AG04450 (cell line): ENCODE results near the gene NCCRP1. TPM values are rescaled to one million over a fixed set of nuclear protein-coding genes. Genes with fewer than 3 reads are reported as not detected.

Experiments
- CTCF ChIA-PET: fragments of 300-600, 350-600 bp; formaldehyde crosslinking; extraction: SDS; loops from one replicate; lab custom pipeline; 2022; ENCODE audit warnings: antibody characterized with exemption, inconsistent platforms; lab: Charles Lee
- POLR2A ChIA-PET: fragments of 350-600 bp; formaldehyde crosslinking; extraction: SDS; loops from one replicate; lab custom pipeline; 2021; ENCODE audit warnings: antibody characterized with exemption, inconsistent platforms; lab: Yijun Ruan, JAX
- DNase-seq: peaks from one replicate; pipeline ENCODE4 v3.0.0-alpha.2; 2011; ENCODE audit warnings: low read depth, low spot score
- H3K27ac ChIP-seq: one replicate; pipeline ENCODE4 v1.5.1; 2012; ENCODE audit warnings: low read depth, low read length, control low read depth
- H3K27me3 ChIP-seq: one replicate; pipeline ENCODE4 v1.6.0; 2012; ENCODE audit warnings: low read length; ENCODE audit not compliant: control insufficient read depth, insufficient read depth
- H3K4me3 ChIP-seq: 2 replicates; pipeline ENCODE4 v1.5.1; 2011; ENCODE audit warnings: mild to moderate bottlenecking, low read depth, low read length, control low read depth
- H3K9me3 ChIP-seq: 2 replicates; pipeline ENCODE4 v1.5.1; 2012; ENCODE audit warnings: low read length; ENCODE audit not compliant: control insufficient read depth, insufficient read depth
- CTCF ChIP-seq: IDR thresholded peaks from 2 replicates; pipeline ENCODE4 v1.5.1; 2011; ENCODE audit warnings: low read depth, low read length, control low read depth, inconsistent platforms
- polyA plus RNA-seq: library from polyadenylated mRNA; depleted of rRNA; stranded (reverse); fragments of >200 nt; gene quantifications from 2 replicates; pipeline ENCODE4 v1.2.3, GENCODE V29; 2011

The NCCRP1 gene
- polyA plus RNA-seq, 1 experiment: not detected

- ChIA-PET CTCF (no interaction called here), POLR2A (no interaction called here)
- Histone ChIP-seq H3K4me3 (no peak overlapping the region), H3K27me3 (no peaks in the 10 kb centered on the region), H3K9me3 (peaks cover 2% of the 10 kb centered on the region; the same call in 1 of the 2 replicates), H3K27ac (no peak overlapping the region)
- no peak for DNase-seq
- TF ChIP-seq CTCF: no peak
Measured at GRCh38 chr19:39150807-39151600, 45.8 kb upstream of the NCCRP1 start.

GRCh38 chr19:39152066-39152465 lies 44.7 kb upstream of the NCCRP1 start:
- CTCF ChIA-PET: no interaction called here
- Histone ChIP-seq H3K27me3 (no peaks in the 10 kb centered on the region), H3K9me3 (peaks cover 2% of the 10 kb centered on the region), H3K27ac (no peak overlapping the region), H3K4me3 (no peak overlapping the region)
- no peak for DNase-seq
- TF ChIP-seq CTCF: no peak
- POLR2A ChIA-PET: no interaction called here

GRCh38 chr19:39154100-39154628 lies 42.6 kb upstream of the NCCRP1 start:
- H3K27ac ChIP-seq: no peak overlapping the region
- ChIA-PET CTCF (no interaction called here), POLR2A (interaction anchor here (0.6 kb wide), 1 partner anchor 14 kb away, joined by 4 read pairs; no protein-coding TSS in a partner anchor)
- H3K4me3 ChIP-seq: no peak overlapping the region
- TF ChIP-seq CTCF: no peak
- no peak for DNase-seq
- no peaks in the 10 kb centered on the region; the same call in 1 of the 2 replicates for H3K9me3 ChIP-seq
- no peaks in the 10 kb centered on the region for H3K27me3 ChIP-seq

- no peak for DNase-seq
- H3K27me3 ChIP-seq: no peaks in the 10 kb centered on the region
- ChIA-PET CTCF (no interaction called here), POLR2A (interaction anchor here (0.6 kb wide), 1 partner anchor 133 kb away, joined by 3 read pairs; no protein-coding TSS in a partner anchor)
- H3K9me3 ChIP-seq: no peaks in the 10 kb centered on the region; the same call in 1 of the 2 replicates
- no peak for TF ChIP-seq CTCF
- no peak overlapping the region for H3K27ac ChIP-seq
- H3K4me3 ChIP-seq: no peak overlapping the region
Measured at GRCh38 chr19:39154629-39155100, 42.1 kb upstream of the NCCRP1 start.
